Left colon (tissue), 2 donors: ENCODE measurements around the gene RAB33B. TPM values are rescaled to one million over a fixed set of nuclear protein-coding genes. Genes with fewer than 3 reads are reported as not detected.

Experiments
- ATAC-seq: fragments of 200-7000 bp; cut with Tn5 transposase; one replicate; pipeline ENCODE4 v1.9.1; 2020; ENCODE audit warnings: mild to moderate bottlenecking, moderate library complexity
- DNase-seq, 2 donors: peaks; one replicate each; pipeline ENCODE4 v3.0.0-alpha.2; 2020
- intact Hi-C, 2 donors: fragments of 100-400 bp; cut with DNase I in 1 of 2; cut with micrococcal nuclease in 1 of 2; formaldehyde crosslinking; loops; one replicate each; pipeline versions ENCODE4 v1.11.2 to v1.14.0; 2022; cut with DNase I, micrococcal nuclease
- total RNA-seq, 2 donors: library from RNA; stranded (reverse); fragmentation: NEBNext Ultra II Directional; extraction: Animal tissue kit (Norgen Biotek cat#: 25700); gene quantifications; one replicate each; pipeline ENCODE4 v1.2.1, GENCODE V29; 2021
- donor health status: DM: no; HTN: no; CAD: no.
- donor health status: DM: yes; HTN: yes; CAD: no.

RAB33B gene
- total RNA-seq, 2 donors from 2014 or later, result 4.1 to 5.2 TPM

DNA sequence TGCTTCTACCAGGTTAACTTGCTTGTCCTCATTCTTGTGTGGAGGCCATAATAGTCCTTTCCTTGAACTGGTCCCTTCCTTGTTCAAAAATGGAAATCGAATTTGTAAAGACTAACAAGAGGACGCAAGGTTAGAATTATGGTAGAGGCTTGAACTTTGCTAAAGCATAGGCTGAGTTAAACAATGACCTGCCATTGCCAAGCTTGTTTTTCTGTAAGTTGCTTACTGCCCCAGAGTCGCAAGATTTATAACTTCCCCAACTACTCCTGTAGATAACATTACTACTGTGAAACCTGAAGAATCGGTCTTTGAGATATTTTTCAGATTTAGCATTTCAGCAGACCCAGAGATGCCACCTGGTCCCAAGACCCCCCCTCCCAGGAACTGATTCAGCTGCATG is 45.3 kb downstream of the RAB33B start:
- ATAC-seq (no peak), DNase-seq (no peak)
- intact Hi-C loops, result loop anchor here in 1 of 2 donors (10.0 kb wide), 1 partner anchor 136 kb away; no protein-coding TSS in a partner anchor

DNA sequence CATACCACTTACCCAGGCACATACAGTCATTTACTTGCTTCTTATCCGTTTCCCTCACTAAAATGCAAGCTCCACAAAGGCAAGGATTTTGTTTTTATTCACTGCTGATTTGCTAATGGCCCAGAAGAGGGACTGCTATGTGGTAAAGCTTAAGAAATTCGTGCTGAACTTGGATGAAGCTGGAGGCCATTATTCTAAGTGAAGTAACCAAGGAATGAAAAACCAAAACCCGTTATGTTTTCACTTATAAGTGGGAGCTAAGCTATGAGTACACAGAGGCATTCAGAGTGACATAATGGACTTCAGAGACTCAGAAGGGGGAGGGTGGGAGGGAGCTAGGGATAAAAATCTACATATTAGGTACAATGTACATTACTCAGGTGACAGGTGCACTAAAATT is 47.2 kb downstream of the RAB33B start:
- ATAC-seq (no peak), DNase-seq (no peak)
- intact Hi-C loops, result no loop called here

DNA sequence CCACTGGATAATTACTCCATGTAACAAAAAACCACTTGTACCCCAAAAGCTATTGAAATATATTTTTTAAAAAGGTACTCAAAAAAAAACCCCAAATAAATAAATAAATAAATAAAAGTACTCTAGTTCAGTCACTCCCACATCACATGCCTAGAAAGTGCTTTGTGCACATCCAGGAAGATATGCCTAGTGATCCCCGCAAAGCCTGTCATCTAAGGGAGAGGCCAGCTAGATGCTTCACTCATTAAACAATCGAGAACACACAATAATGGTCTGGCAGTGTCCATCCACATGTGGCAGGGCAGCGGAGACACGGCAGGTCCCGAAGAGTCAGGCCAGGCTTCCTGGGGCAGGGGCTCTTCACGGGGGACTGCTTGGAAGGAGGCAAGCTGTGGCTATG is 47.6 kb downstream of the RAB33B start:
- intact Hi-C loops, result no loop called here
- ATAC-seq (no peak), DNase-seq (no peak)

DNA sequence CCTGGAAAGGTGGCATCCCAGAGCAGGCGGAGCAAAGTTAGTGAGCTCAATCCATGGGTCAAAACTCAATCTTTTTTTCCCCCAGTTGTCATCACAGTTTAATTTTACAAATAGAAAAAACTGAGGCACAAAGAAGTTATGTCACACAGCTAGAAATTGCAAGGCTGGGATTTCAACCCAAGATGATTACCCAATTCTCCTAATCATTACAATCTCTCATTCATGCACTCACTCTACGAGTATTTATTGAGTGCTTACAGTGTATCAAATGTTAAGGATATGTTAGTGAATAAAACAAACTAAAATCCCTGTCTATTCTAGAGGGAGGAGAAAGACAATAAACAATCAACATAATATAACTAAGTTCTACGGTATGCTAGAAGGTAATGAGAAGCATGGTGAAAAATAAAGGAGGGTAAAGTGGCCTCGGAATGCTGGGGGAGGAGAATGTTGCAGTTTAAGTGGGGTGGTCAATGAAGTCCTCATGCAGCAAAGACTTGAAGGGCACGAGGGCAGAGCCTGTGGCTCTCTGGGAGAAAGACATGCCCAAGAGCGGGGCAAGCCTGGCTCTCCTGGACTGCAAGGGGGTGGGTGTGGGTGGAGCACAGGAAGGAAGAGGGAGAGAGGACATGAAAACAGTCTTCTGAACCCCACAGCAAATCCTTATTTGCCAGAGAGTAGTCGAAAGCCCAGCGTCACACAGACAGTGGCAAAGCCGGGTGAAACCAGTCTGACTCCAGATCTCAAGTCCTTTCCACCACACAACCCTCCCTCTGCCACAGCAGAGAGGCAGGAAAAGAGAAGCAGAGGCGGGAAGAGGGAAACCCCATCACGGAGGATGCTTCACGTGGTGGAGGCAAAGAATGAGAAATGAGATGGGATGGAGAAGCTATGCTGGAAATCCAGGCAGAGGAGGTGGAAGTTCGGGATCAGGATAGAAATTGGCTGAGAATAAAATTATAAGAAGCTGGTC is 48.3 kb downstream of the RAB33B start:
- DNase-seq (no peak), ATAC-seq (no peak)
- intact Hi-C loops, result no loop called here

DNA sequence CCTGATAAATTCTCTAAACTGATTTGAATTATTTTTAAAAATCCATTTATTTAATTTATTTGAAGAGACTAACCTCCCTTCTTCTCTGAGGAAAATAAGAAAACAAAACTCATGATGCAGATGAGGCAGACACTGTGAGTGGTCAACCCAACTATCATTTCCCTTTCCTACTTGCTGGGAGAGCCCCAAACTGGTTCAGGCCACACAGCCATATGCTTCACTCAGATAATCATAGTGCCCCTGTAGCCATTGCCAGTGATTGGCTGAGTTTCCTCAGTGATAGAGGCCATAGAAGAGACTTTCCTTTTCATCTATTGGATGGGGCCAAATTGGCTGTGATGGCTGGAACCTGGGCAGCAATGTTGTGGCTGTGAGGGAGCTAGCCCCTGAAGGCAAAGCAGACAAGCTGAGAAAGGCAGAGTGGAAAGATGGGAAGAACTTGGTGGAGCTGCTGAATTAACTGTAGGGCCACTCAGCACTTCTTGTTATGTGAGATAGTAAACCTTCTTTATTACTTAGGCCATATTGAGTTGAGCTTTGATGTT is 49.8 kb downstream of the RAB33B start:
- DNase-seq (no peak), ATAC-seq (no peak)
- intact Hi-C loops, result no loop called here

DNA sequence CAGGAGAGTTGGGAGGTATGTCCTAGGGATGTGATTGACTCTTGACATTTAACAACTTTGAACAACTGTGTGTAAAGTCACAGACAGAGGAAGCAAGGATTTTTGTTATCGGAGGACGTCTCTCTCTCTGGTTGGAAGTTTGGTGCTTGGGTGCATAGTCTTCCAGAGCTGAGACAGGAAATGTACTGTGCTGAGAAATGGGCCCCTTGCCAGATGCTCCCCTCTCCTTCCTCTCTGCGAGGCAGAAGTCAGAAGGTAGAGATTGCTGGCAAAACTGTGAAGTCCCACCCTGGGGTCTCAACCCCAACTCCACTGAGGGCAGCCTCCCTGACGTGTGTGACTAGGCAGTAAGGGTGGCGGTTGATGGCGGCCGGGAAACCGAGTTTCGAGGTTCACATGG is 52.9 kb downstream of the RAB33B start:
- intact Hi-C loops, result no loop called here
- ATAC-seq (no peak), DNase-seq (no peak)

DNA sequence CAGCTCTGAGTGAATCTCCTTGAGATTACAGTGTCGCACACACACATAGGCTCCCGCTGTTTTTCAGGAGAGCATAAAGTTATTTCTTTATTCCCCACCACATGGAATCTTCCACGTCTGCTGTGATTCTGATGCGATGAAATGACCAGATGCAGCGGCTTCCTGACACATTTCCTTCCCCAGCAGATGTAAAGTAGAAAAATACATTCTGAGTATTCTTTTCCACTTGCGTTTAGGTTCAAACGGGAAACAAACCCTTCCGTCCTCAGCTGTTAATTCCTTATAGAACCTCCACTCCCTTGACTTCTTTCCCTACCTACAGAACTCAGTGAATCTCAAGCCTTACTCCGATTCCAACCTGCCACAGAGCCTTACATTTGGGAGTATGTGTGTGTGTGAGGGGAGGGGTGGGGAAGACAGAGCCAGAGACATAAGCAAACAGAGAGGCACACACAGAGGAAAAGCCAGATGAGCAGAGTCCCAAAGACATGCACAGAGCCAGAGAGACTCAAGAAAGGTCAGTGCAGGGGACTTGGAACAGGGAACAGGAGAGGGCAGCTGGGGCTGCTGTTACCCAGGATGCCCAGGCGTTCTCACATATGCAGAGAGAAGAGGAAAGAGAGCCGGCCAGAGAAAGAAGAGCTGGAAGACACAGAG is 54.8 kb downstream of the RAB33B start:
- intact Hi-C loops, result no loop called here
- DNase-seq (no peak), ATAC-seq (no peak)

DNA sequence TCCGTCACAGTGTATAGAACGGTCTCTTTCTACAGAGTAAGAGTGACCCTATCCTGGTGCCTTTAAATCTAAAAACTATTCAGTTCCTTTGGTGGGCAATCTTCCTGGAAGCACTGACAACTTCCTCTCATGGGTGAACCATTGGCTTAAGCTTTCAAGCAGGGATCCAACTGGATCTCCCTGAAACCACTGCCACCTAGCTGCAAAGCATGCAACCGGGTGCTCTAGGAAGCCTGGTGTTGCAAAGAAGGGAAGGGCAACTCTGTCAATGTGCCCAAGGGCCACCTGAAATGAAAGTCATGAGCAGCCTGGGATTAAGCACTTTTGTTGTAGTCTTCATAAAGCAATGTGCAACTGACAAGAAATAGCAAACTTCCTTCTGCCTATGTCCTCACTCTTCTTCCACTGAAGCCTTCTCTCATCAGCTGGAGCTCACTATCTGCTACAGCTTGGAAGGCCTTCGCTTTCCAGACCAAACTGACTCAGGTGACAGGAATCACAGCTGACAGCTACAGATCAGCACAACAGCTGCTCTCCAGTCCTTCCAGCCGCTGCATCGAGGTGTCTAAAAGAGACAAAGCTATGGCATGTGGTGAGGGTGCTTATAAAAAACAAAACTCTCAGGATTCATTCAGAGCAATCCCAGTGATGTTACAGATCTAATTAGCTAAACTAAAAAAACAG is 55.9 kb downstream of the RAB33B start:
- ATAC-seq (peak; percentile 68), DNase-seq (peak in 1 of 2 donors; percentile 17)
- intact Hi-C loops, result no loop called here

DNA sequence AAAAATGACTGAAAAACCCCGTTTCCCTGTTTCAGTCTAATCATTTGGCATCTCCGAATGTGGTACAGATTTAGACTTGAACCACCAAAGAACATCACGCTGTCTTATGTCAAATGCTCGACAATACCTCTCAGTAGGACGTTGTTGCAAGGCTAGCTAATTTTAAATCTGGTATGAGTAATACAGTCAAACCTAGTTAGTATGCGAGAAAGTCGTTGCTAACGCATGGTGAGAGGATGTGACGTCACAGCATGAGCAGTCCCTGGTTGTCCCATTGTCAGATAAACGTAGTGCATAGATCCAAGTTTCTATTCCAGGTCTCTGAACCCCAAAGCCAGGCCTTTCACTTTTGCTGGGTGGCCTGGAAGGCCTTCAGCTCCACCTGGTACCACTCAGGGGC is 57.4 kb downstream of the RAB33B start:
- no peak for ATAC-seq
- no peak for DNase-seq
- intact Hi-C loops, result no loop called here

DNA sequence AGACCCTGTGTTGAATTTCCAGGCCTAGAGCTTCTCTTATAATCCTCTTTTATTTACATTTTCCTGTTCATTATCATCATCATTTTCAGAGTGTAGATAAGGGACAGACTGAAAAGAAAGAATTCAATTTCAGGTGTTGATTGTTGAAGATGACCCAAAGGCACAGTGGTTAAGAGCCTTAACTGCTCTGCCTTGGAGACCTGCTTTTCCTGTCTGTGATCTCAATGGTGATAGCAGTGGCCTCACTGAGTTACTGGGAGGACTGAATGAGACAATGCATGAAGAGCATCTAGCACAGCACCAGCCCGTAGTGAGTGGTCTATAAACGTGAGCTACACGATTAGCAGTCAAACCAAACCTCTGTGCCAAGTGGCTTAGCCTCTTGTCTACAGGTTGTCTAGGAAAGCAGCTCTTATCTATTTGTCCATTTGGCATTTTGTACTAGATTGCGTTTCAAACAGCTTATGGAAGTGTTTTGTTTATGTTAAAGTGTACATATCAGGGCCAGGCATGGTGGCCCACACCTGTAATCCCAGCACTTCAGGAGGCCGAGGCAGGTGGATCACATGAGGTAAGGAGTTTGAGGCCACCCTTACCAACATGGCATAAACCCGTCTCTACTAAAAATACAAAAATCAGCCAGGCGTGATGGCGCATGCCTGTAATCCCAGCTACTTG is 60.6 kb downstream of the RAB33B start:
- DNase-seq (no peak), ATAC-seq (no peak)
- intact Hi-C loops, result no loop called here

DNA sequence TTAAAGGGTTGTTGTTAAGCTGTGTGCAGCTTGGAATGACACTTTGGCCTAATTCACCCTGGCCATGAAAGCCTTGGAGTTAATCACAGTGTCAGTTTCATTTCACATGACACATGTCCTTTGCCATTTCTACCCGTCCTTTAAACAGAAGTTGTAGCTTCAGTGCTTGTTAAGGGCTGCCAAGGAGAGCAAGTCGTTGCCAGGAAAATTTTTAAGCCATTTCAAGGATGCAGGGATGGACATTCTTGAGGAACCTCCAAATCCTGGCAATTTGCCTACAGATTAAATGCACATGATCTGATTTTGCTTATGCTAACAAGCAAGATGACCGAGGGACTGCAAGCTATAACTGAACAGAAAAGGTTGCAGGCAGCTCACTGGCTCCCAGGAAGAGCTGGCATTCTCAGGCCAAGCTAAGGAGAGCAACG is 61.6 kb downstream of the RAB33B start:
- intact Hi-C loops, result no loop called here
- ATAC-seq (no peak), DNase-seq (no peak)

DNA sequence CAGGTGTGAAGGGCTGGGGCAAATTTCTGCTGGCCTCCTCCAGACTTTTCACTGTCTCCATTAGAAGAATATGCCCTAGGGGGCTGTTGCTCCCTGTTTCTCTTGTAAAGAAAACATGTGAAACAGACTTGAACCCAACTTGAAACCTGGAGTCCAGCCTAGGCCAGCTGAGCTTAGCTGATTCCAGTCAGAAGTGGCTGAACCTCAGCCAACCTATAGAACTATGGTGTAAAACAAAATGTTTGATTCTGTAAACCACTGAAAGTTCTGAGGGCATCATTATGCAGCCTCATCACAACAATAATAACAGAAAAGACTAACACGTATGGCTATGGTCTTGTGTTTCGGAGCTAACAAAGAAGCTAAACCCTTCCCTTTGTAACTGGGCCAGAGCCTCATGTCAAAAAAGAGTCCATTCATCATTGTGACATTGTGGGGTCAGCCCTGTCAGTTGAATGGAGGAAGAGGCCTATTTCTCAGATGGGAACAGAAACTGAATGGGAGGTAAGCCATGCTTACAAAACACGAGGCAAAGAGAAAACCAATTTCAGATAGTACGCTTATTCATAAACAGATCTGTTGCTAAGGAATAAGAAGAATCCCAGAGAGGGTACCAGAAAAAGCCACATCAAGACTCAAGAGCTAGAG is 68.0 kb downstream of the RAB33B start:
- ATAC-seq, result no peak
- intact Hi-C loops, result no loop called here

DNA sequence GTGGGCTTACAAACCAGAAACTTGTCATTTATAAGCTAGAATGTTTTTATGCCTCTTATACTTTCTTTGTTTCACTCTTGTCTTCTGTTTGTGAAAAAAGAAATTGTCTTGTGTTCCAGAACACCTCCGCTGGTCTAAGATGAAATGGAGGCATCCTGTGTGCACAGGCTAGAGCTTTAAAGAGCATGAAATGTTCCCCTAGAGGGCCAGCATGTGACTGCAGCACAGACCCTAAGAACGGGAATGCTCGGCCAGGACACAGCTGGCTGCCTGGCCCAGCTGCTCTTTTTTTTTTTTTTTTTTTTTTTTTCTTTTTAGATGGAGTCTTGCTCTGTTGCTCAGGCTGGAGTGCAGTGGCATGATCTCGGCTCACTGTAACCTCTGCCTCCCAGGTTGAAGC is 68.5 kb downstream of the RAB33B start:
- intact Hi-C loops, result no loop called here
- no peak for DNase-seq
- ATAC-seq, result no peak

More for the DNA sequence above, 68.0 kb downstream of the RAB33B start:
- no peak for DNase-seq

DNA sequence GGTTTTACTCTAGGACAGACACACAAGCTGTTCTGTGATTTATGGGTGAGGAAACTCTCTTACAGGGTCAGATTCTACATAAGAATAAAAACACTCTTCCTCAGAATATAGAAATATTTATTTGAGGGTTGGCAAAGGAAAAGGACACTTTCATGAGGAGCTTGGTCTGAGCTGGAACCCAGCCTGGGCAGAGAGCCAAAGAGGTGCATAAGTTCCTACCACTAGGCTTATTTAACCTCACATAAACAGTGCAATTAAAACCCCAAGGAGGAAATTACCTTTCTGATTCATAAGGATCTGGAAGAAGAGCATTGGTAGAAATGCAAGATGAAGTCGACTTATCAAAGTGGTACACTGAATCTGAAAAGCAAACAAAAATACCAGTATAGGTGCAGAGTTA is 69.2 kb downstream of the RAB33B start:
- ATAC-seq (peak; percentile 83), DNase-seq (peak in 1 of 2 donors; percentile 73)
- intact Hi-C loops, result no loop called here

DNA sequence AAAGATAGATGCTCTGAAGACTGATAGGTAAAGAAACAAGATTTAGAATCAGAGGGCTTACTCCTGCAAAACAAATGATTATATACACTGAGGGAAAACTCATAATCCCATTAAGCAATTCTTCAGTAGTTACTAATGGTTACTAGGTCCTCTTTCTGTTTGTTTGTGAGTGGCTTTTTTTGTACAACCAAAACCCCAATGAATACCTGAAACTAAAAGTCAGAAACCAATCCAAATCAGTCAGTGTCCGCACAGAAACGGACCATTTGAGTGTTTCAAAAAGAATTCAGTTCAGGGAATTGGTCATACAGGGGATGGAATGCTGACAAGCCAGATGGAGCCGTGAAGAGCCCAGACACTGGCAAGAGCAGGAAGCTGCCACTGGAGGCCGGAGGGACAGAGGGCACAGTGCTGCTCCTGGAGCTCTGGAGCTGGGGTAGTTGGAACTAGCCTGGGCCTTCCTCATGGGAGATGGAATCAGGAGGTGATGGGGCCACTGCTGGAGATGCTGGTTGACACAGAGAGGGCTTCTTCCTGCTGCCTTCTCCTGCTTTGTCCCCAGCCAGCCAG is 70.2 kb downstream of the RAB33B start:
- ATAC-seq (peak; percentile 22), DNase-seq (no peak)
- intact Hi-C loops, result no loop called here

DNA sequence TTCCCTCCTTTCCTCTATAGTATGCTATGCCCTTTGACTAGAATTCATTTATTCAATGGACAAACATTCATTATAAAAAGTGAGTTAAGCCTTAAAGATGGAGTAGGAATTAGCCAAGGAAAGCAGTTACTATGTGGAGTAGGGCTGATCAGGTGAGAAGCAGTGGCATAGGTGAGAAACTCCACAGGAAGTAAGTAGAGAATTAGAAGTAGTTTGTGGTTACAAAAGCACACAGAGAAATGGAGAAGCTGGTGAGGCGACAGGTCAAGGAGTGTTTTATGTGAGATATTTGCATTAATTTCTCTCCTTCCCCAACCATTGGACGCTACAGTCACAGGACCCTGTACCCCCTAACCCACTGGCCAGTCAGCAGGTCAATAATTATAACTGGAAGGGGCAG is 71.5 kb downstream of the RAB33B start:
- intact Hi-C loops, result no loop called here
- ATAC-seq (no peak), DNase-seq (no peak)
